HEK293 (cell line): Measurements from ENCODE around the gene NOX1.

Source experiments
- CTCF ChIA-PET: fragments of 350-600 bp; formaldehyde crosslinking; extraction: SDS; loops from one replicate; lab custom pipeline; 2021; ENCODE audit warnings: antibody characterized with exemption; lab: Yijun Ruan, JAX
- POLR2A ChIA-PET: fragments of 300-600 bp; formaldehyde crosslinking; extraction: SDS; loops from one replicate; lab custom pipeline; 2020; ENCODE audit warnings: antibody characterized with exemption, inconsistent platforms; lab: Yijun Ruan, JAX
- H3K27ac ChIP-seq: fragments of 200-500 bp; sonication (Bioruptor generic); 2 replicates; pipeline ENCODE4 v1.5.1; 2014; ENCODE audit warnings: low read depth, low read length, control low read depth, inconsistent platforms; ENCODE audit errors: extremely low read depth
- H3K36me3 ChIP-seq, 2 experiments: fragments of 200-500 bp in 1 of 2; sonication (Bioruptor generic) in 1 of 2; 1 replicate in 1 of 2; 2 replicates in 1 of 2; pipeline ENCODE4 v1.5.1; 2014 to 2017; ENCODE audit warnings: inconsistent platforms in 2 of 2, low read length in 2 of 2; ENCODE audit not compliant: control insufficient read depth in 2 of 2, insufficient read depth in 1 of 2
- H3K4me1 ChIP-seq: fragments of 200-500 bp; sonication (Bioruptor generic); 2 replicates; pipeline ENCODE4 v1.5.1; 2014; ENCODE audit warnings: mild to moderate bottlenecking, low read length, inconsistent platforms; ENCODE audit not compliant: control insufficient read depth, insufficient read depth
- H3K4me3 ChIP-seq: 2 replicates; pipeline ENCODE4 v1.5.1; 2011; ENCODE audit warnings: low read depth, mild to moderate bottlenecking, control low read depth, low read length, moderate library complexity
- H3K9me3 ChIP-seq: fragments of 200-500 bp; sonication (Bioruptor generic); 2 replicates; pipeline ENCODE4 v1.5.1; 2014; ENCODE audit warnings: low read depth, low read length, inconsistent platforms; ENCODE audit not compliant: control insufficient read depth, insufficient read depth
- GLI4 ChIP-seq: fragments of 450-650 bp; formaldehyde crosslinking; IDR thresholded peaks from 2 replicates; pipeline ENCODE4 v1.5.1; 2016; ENCODE audit warnings: missing biosample characterization, missing genetic modification characterization
- HOXA7 ChIP-seq: sonication (generic); formaldehyde crosslinking; IDR thresholded peaks from 2 replicates; pipeline ENCODE4 v1.8.1; 2022; ENCODE audit warnings: missing genetic modification reagents, borderline replicate concordance
- KLF16 ChIP-seq: fragments of 450-650 bp; formaldehyde crosslinking; IDR thresholded peaks from 2 replicates; pipeline ENCODE4 v1.5.1; 2017; ENCODE audit warnings: missing biosample characterization, missing genetic modification characterization
- KLF8 ChIP-seq: fragments of 450-650 bp; formaldehyde crosslinking; IDR thresholded peaks from 2 replicates; pipeline ENCODE4 v1.5.1; 2016; ENCODE audit warnings: missing biosample characterization, missing genetic modification characterization
- REST ChIP-seq: fragments of 450-650 bp; formaldehyde crosslinking; IDR thresholded peaks from 2 replicates; pipeline ENCODE4 v1.5.1; 2016; ENCODE audit warnings: missing biosample characterization, missing genetic modification characterization
- ZEB2 ChIP-seq: fragments of 450-650 bp; formaldehyde crosslinking; IDR thresholded peaks from 2 replicates; pipeline ENCODE4 v1.5.1; 2016; ENCODE audit warnings: missing biosample characterization, missing genetic modification characterization
- ZNF155 ChIP-seq: fragments of 450-650 bp; formaldehyde crosslinking; IDR thresholded peaks from 2 replicates; pipeline ENCODE4 v1.5.1; 2016; ENCODE audit warnings: missing biosample characterization, missing genetic modification characterization
- ZNF174 ChIP-seq: fragments of 450-650 bp; formaldehyde crosslinking; IDR thresholded peaks from 2 replicates; pipeline ENCODE4 v1.5.0; 2017; ENCODE audit warnings: missing biosample characterization, mild to moderate bottlenecking, missing genetic modification characterization
- ZNF341 ChIP-seq: fragments of 450-650 bp; formaldehyde crosslinking; IDR thresholded peaks from 2 replicates; pipeline ENCODE4; 2016; ENCODE audit warnings: low read depth, missing biosample characterization, missing genetic modification characterization
- ZNF350 ChIP-seq: fragments of 450-650 bp; formaldehyde crosslinking; IDR thresholded peaks from 2 replicates; pipeline ENCODE4 v1.5.0; 2017; ENCODE audit warnings: missing biosample characterization, mild to moderate bottlenecking, missing genetic modification characterization
- ZNF423 ChIP-seq: fragments of 450-650 bp; formaldehyde crosslinking; IDR thresholded peaks from 2 replicates; pipeline ENCODE4 v1.5.1; 2016; ENCODE audit warnings: missing biosample characterization, missing genetic modification characterization
- ZNF449 ChIP-seq: fragments of 450-650 bp; formaldehyde crosslinking; IDR thresholded peaks from 2 replicates; pipeline ENCODE4 v1.5.1; 2017; ENCODE audit warnings: missing biosample characterization, mild to moderate bottlenecking, missing genetic modification characterization, moderate library complexity
- ZNF501 ChIP-seq: fragments of 450-650 bp; formaldehyde crosslinking; IDR thresholded peaks from 2 replicates; pipeline ENCODE4 v1.5.1; 2016; ENCODE audit warnings: missing biosample characterization, missing genetic modification characterization
- ZNF560 ChIP-seq: fragments of 450-650 bp; formaldehyde crosslinking; IDR thresholded peaks from 2 replicates; pipeline ENCODE4 v1.5.1; 2017; ENCODE audit warnings: missing biosample characterization, missing genetic modification characterization, borderline replicate concordance
- ZNF654 ChIP-seq: fragments of 450-650 bp; formaldehyde crosslinking; IDR thresholded peaks from 2 replicates; pipeline ENCODE4 v1.5.1; 2016; ENCODE audit warnings: low read depth, missing biosample characterization, missing genetic modification characterization
- ZNF792 ChIP-seq: fragments of 450-650 bp; formaldehyde crosslinking; IDR thresholded peaks from 2 replicates; pipeline ENCODE4 v1.5.1; 2016; ENCODE audit warnings: missing biosample characterization, missing genetic modification characterization
- TF ChIP-seq, protein P1 (sequence below): fragments of 450-650 bp; formaldehyde crosslinking; IDR thresholded peaks from 2 replicates; pipeline ENCODE4 v1.5.1; 2016; ENCODE audit warnings: missing biosample characterization, missing genetic modification characterization
- TF ChIP-seq, protein P2 (sequence below): fragments of 450-650 bp; formaldehyde crosslinking; IDR thresholded peaks from 2 replicates; pipeline ENCODE4 v1.5.1; 2017; ENCODE audit warnings: missing biosample characterization, missing genetic modification characterization
- TF ChIP-seq, protein P3 (sequence below): fragments of 450-650 bp; formaldehyde crosslinking; IDR thresholded peaks from 2 replicates; pipeline ENCODE4 v1.5.0; 2017; ENCODE audit warnings: missing biosample characterization, missing genetic modification characterization, borderline replicate concordance

The NOX1 gene

DNA sequence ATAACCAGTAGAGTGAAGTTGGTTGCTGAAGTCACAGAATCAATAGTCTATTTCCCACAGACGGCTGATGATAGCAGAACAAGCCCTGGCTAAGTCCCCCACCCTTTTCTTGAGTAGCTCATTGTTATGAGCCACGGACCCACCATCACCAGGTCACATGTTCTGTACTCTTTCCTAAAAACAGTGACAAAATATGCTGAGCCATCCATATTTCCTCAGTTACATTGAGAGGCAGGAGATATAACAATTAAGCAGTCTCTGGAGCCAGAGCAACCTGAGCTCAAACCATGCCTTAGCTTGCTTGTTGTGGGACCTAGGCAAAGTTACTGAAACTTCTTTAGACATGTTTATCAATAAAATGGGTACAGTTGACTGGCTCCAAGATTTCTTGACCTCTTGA, 56.8 kb downstream of the NOX1 start:
- Histone ChIP-seq H3K9me3 (no peaks in the 10 kb centered on the region), H3K4me3 (no peak overlapping the region)
- TF ChIP-seq REST (no peak), ZNF501 (tag by site-specific recombination) (no peak), ZNF155 (tag by site-specific recombination) (no peak), ZNF654 (tag by site-specific recombination) (no peak), ZNF560 (tag by site-specific recombination) (no peak), ZNF174 (tag by site-specific recombination) (no peak)
- TF ChIP-seq, protein P1, sequence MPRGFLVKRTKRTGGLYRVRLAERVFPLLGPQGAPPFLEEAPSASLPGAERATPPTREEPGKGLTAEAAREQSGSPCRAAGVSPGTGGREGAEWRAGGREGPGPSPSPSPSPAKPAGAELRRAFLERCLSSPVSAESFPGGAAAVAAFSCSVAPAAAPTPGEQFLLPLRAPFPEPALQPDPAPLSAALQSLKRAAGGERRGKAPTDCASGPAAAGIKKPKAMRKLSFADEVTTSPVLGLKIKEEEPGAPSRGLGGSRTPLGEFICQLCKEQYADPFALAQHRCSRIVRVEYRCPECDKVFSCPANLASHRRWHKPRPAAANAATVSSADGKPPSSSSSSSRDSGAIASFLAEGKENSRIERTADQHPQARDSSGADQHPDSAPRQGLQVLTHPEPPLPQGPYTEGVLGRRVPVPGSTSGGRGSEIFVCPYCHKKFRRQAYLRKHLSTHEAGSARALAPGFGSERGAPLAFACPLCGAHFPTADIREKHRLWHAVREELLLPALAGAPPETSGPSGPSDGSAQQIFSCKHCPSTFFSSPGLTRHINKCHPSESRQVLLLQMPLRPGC (tag by site-specific recombination), result no peak
- TF ChIP-seq, protein P2, sequence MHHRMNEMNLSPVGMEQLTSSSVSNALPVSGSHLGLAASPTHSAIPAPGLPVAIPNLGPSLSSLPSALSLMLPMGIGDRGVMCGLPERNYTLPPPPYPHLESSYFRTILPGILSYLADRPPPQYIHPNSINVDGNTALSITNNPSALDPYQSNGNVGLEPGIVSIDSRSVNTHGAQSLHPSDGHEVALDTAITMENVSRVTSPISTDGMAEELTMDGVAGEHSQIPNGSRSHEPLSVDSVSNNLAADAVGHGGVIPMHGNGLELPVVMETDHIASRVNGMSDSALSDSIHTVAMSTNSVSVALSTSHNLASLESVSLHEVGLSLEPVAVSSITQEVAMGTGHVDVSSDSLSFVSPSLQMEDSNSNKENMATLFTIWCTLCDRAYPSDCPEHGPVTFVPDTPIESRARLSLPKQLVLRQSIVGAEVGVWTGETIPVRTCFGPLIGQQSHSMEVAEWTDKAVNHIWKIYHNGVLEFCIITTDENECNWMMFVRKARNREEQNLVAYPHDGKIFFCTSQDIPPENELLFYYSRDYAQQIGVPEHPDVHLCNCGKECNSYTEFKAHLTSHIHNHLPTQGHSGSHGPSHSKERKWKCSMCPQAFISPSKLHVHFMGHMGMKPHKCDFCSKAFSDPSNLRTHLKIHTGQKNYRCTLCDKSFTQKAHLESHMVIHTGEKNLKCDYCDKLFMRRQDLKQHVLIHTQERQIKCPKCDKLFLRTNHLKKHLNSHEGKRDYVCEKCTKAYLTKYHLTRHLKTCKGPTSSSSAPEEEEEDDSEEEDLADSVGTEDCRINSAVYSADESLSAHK (tag by site-specific recombination), result no peak
- TF ChIP-seq, protein P3, sequence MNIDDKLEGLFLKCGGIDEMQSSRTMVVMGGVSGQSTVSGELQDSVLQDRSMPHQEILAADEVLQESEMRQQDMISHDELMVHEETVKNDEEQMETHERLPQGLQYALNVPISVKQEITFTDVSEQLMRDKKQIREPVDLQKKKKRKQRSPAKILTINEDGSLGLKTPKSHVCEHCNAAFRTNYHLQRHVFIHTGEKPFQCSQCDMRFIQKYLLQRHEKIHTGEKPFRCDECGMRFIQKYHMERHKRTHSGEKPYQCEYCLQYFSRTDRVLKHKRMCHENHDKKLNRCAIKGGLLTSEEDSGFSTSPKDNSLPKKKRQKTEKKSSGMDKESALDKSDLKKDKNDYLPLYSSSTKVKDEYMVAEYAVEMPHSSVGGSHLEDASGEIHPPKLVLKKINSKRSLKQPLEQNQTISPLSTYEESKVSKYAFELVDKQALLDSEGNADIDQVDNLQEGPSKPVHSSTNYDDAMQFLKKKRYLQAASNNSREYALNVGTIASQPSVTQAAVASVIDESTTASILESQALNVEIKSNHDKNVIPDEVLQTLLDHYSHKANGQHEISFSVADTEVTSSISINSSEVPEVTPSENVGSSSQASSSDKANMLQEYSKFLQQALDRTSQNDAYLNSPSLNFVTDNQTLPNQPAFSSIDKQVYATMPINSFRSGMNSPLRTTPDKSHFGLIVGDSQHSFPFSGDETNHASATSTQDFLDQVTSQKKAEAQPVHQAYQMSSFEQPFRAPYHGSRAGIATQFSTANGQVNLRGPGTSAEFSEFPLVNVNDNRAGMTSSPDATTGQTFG (tag by site-specific recombination), result no peak
- TF ChIP-seq, all 188 proteins: peak for 0
- CTCF ChIA-PET, result interaction anchor here (1.6 to 2.2 kb wide), 2 partner anchors 49 to 132 kb away, joined by 5 to 7 read pairs; no protein-coding TSS in a partner anchor
- Histone ChIP-seq H3K4me1 (no peaks in the 10 kb centered on the region), H3K27ac (no peak overlapping the region), H3K36me3 (peaks cover 0 to 4% of the 10 kb centered on the region in 2 experiments; a peak in 1 of 3 replicates)
- POLR2A ChIA-PET, result no interaction called here

GRCh38 chrX:100812216-100813158, 61.7 kb downstream of the NOX1 start:
- CTCF ChIA-PET, result interaction anchor here (0.8 kb wide), 1 partner anchor 127 kb away, joined by 3 read pairs; no protein-coding TSS in a partner anchor
- POLR2A ChIA-PET, result no interaction called here
- H3K9me3 ChIP-seq, result no peaks in the 10 kb centered on the region
- H3K36me3 ChIP-seq, result no peaks in the 10 kb centered on the region
- no peaks in the 10 kb centered on the region for H3K4me1 ChIP-seq
- no peak overlapping the region for H3K4me3 ChIP-seq
- no peak overlapping the region for H3K27ac ChIP-seq
- no peak for TF ChIP-seq ZNF341
- no peak for TF ChIP-seq ZNF423 (tag by site-specific recombination)
- TF ChIP-seq KLF8, result no peak
- TF ChIP-seq HOXA7 (CRISPR knock-in tag), result no peak
- no peak for TF ChIP-seq ZNF792 (tag by site-specific recombination)
- no peak for TF ChIP-seq ZNF449 (tag by site-specific recombination)
- no peak for TF ChIP-seq GLI4 (tag by site-specific recombination)
- no peak for TF ChIP-seq ZNF350 (tag by site-specific recombination)
- no peak for TF ChIP-seq KLF16 (tag by site-specific recombination)
- no peak for TF ChIP-seq ZEB2 (tag by site-specific recombination)
